ENCODE measurements around the gene DLG4.

DNA sequence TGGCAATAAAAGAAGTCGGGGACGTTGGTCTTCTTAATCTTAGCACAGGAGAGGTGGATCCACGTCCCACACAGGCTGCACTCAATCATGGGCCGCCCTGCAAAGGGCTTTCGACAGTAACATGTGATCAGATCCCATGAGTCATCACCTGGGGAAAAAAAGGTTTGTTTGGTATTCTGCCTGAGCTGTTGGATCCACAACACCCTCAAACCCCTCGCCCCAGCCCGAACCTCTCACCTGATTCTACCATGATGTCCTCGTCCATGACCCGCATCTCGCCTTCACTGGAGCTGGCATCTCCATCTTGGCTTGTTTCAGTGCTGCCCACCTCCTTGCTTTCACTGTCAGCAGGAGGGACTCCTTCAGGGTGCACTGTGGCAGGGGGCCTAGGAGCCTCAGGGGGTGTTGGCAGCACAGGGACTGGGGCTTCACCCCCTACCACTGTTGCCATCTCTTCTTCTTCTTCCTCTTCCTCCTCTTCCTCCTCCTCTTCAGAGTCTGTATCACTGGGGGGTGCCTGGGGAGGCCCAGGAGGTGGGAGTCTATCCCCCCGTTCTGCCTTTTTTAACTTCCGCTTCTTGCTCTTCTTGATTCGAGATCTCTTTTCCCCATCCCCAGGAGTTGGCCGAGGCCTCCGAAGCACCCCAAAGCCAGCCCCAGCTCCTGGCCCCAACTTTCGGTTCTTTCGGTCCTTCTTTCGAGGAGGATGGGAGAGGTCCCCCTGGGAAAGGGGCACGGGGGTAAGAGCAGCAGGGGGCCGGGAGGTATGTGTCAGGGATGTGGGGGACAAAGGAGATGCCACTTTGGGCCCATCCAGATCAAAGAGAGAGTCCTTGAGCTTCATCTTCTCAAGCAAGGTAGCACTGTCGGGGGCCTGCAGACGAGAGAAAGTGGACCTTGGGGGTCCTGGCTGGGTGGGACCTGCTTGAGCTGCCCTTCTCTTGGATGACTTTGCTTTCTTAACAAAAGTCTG, 16.3 kb upstream of the DLG4 start:
- TF ChIP-seq, protein P1, sequence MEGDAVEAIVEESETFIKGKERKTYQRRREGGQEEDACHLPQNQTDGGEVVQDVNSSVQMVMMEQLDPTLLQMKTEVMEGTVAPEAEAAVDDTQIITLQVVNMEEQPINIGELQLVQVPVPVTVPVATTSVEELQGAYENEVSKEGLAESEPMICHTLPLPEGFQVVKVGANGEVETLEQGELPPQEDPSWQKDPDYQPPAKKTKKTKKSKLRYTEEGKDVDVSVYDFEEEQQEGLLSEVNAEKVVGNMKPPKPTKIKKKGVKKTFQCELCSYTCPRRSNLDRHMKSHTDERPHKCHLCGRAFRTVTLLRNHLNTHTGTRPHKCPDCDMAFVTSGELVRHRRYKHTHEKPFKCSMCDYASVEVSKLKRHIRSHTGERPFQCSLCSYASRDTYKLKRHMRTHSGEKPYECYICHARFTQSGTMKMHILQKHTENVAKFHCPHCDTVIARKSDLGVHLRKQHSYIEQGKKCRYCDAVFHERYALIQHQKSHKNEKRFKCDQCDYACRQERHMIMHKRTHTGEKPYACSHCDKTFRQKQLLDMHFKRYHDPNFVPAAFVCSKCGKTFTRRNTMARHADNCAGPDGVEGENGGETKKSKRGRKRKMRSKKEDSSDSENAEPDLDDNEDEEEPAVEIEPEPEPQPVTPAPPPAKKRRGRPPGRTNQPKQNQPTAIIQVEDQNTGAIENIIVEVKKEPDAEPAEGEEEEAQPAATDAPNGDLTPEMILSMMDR (IDR thresholded peaks at IDR 0.05) = no peak
- no peak for TF ChIP-seq POLR2A (IDR thresholded peaks at IDR 0.05)

All from thyroid gland (tissue), 4 donors.